Measurements from ENCODE around the gene SHISA9.

DNA sequence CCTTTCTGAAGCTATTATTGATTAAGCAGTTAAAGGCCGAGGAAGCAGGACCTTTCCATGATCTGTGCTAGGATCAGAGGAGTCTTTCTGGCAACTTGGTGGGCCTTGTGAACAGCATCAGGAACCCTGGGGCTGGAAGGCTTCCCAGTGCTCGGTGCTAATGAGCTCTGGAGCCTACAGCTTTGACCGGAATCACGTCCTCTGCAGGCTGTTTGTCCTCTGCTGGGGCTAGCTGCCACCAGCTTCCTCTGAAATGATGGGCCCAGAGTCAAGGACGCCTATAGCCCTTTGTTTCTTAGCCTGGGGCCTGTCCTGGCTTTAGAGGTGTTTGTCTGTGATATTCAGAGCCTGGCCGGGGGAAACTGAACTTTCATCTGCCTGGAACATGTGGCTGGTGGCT, 111.6 kb downstream of the SHISA9 start:
- TF ChIP-seq POLR2A (IDR thresholded peaks at IDR 0.05; ENCODE audit: low read length) (no peak), GATA1 (IDR thresholded peaks at IDR 0.05; ENCODE audit: low read depth, low read length) (no peak)

Measured in erythroblast (primary cell).